NT2/D1 (cell line): ENCODE measurements around the gene FBXL7.

ENCODE experiments used
- YY1 ChIP-seq: IDR thresholded peaks from 2 replicates; pipeline ENCODE4 v1.6.1; 2011; ENCODE audit not compliant: insufficient read length, insufficient read depth
- ZNF274 ChIP-seq: IDR thresholded peaks from 2 replicates; pipeline ENCODE4 v1.6.1; 2011; ENCODE audit warnings: mild to moderate bottlenecking, low read depth, low read length

- TF ChIP-seq YY1 (no peak), ZNF274 (no peak)
These were observed 165.0 kb downstream of the FBXL7 start for GRCh38 chr5:15664961-15665360.
